HepG2 (cell line): ENCODE data around the gene COMMD7. TPM values are rescaled to one million over a fixed set of nuclear protein-coding genes. Genes with fewer than 3 reads are reported as not detected.

Experiments
- ATAC-seq: fragments of 200-7000 bp; cut with Tn5 transposase; 3 replicates; pipeline ENCODE4 v1.9.1; 2020; ENCODE audit warnings: mild to moderate bottlenecking, moderate library complexity
- BruUV-seq: library from RNA; stranded (reverse); fragments of 400-500 nt; replicated peaks from 2 replicates; lab custom pipeline; 2021; lab: Mats Ljungman, UMichigan
- CTCF ChIA-PET: fragments of 300-600 bp; formaldehyde crosslinking; extraction: SDS; loops from one replicate; lab custom pipeline; 2021; ENCODE audit warnings: low total read pairs, inconsistent platforms, low intra/inter-chr PET ratio; lab: Yijun Ruan, JAX
- POLR2A ChIA-PET: fragments of 350-600 bp; sonication (Branson Sonifier 250); formaldehyde crosslinking; loops from one replicate; lab custom pipeline; 2020; ENCODE audit warnings: antibody characterized with exemption, inconsistent platforms; lab: Yijun Ruan, JAX
- DNase-seq: peaks from one replicate; pipeline ENCODE4 v3.0.0-alpha.2; 2015; ENCODE audit warnings: low spot score
- FAIRE-seq: peaks from 3 replicates; lab custom pipeline; 2011; peaks lifted over from hg19 to GRCh38; lab: Jason Lieb, UNC
- H2AFZ ChIP-seq: one replicate; pipeline ENCODE4 v1.6.1; 2011; ENCODE audit warnings: low read length, inconsistent platforms
- H3K27ac ChIP-seq: fragments of 300-600 bp; 3 replicates; pipeline ENCODE4 v1.8.0; 2011; ENCODE audit warnings: mixed run types, mild to moderate bottlenecking, mixed read lengths, low read length, inconsistent platforms; ENCODE audit not compliant: insufficient read depth; ENCODE audit errors: extremely low read length
- H3K27me3 ChIP-seq, 2 experiments: fragments of 200-600 bp in 1 of 2; 2 replicates in 1 of 2; 3 replicates in 1 of 2; pipeline versions ENCODE4 v1.6.0 to v1.8.0; 2011; ENCODE audit warnings: low read length in 2 of 2, mild to moderate bottlenecking in 2 of 2, moderate library complexity in 2 of 2, inconsistent platforms in 1 of 2; ENCODE audit not compliant: insufficient read depth in 2 of 2, control insufficient read depth in 1 of 2
- H3K36me3 ChIP-seq, 2 experiments: fragments of 200-600 bp in 1 of 2; replicated peaks in 1 of 2; 2 replicates in 1 of 2; 3 replicates in 1 of 2; pipeline versions ENCODE4 v1.5.1 to v1.8.0; 2011; ENCODE audit warnings: low read length in 2 of 2, inconsistent platforms in 1 of 2; ENCODE audit not compliant: insufficient read depth in 2 of 2, control insufficient read depth in 1 of 2
- H3K4me1 ChIP-seq: 2 replicates; pipeline ENCODE4 v1.5.1; 2012; ENCODE audit warnings: low read length, inconsistent platforms; ENCODE audit not compliant: insufficient read depth
- H3K4me2 ChIP-seq: 2 replicates; pipeline ENCODE4 v1.6.0; 2011; ENCODE audit warnings: low read depth, low read length, inconsistent platforms
- H3K4me3 ChIP-seq, 3 experiments: fragments of 200-600 bp in 1 of 3; sonication (generic), shearing (Covaris generic) in 1 of 3; replicated peaks in 1 of 3; 2 replicates each; pipeline ENCODE4 v1.5.1; 2011 to 2016; ENCODE audit warnings: low read length in 3 of 3, inconsistent platforms in 2 of 3, low read depth in 2 of 3, mild to moderate bottlenecking in 2 of 3, control low read depth in 1 of 3, mixed read lengths in 1 of 3; ENCODE audit not compliant: insufficient read depth in 1 of 3
- H3K79me2 ChIP-seq: one replicate; pipeline ENCODE4 v1.6.1; 2011; ENCODE audit warnings: low read length, inconsistent platforms; ENCODE audit not compliant: insufficient read depth
- H3K9ac ChIP-seq: 2 replicates; pipeline ENCODE4 v1.6.0; 2011; ENCODE audit warnings: mild to moderate bottlenecking, low read depth, low read length, inconsistent platforms; ENCODE audit not compliant: insufficient read depth
- H3K9me3 ChIP-seq: 2 replicates; pipeline ENCODE4 v1.5.1; 2012; ENCODE audit warnings: mild to moderate bottlenecking, low read length
- H4K20me1 ChIP-seq: 2 replicates; pipeline ENCODE4 v1.6.0; 2011; ENCODE audit warnings: inconsistent platforms, mild to moderate bottlenecking, low read length, moderate library complexity; ENCODE audit not compliant: insufficient read depth
- ATF3 ChIP-seq: sonication (generic); formaldehyde crosslinking; IDR thresholded peaks from 2 replicates; pipeline ENCODE4 v1.4.0; 2020; ENCODE audit warnings: missing genetic modification reagents
- ATF6 ChIP-seq: sonication (generic); formaldehyde crosslinking; conservative IDR thresholded peaks from 2 replicates; pipeline ENCODE4 v1.4.0; 2020; ENCODE audit warnings: missing genetic modification reagents
- CBX2 ChIP-seq, 2 experiments: fragments of 200-600 bp in 1 of 2; sonication (generic); formaldehyde crosslinking in 1 of 2; IDR thresholded peaks; 2 replicates each; pipeline versions ENCODE4 v1.7.0 to v1.8.1; 2018 to 2022; ENCODE audit warnings: low read depth in 2 of 2, low read length in 1 of 2, mild to moderate bottlenecking in 1 of 2, missing genetic modification reagents in 1 of 2
- CREBL2 ChIP-seq: sonication (generic); formaldehyde crosslinking; IDR thresholded peaks from 2 replicates; pipeline ENCODE4 v1.8.1; 2023; ENCODE audit warnings: missing genetic modification reagents, mild to moderate bottlenecking, borderline replicate concordance
- DR1 ChIP-seq: sonication (generic); formaldehyde crosslinking; IDR thresholded peaks from 2 replicates; pipeline ENCODE4 v1.8.0; 2021; ENCODE audit warnings: mild to moderate bottlenecking, missing genetic modification reagents, inconsistent platforms
- E2F5 ChIP-seq: sonication (generic); formaldehyde crosslinking; conservative IDR thresholded peaks from 2 replicates; pipeline ENCODE4 v1.4.0; 2020; ENCODE audit warnings: missing genetic modification reagents
- KDM5B ChIP-seq: sonication (generic); formaldehyde crosslinking; IDR thresholded peaks from 2 replicates; pipeline ENCODE4 v1.4.0; 2020; ENCODE audit warnings: missing genetic modification reagents, mild to moderate bottlenecking, borderline replicate concordance
- KDM6A ChIP-seq: IDR thresholded peaks from 2 replicates; pipeline ENCODE4 v1.6.1; 2016; ENCODE audit warnings: low read depth
- PRMT3 ChIP-seq: sonication (generic); formaldehyde crosslinking; IDR thresholded peaks from 2 replicates; pipeline ENCODE4 v1.8.1; 2022; ENCODE audit warnings: low read depth, mild to moderate bottlenecking, moderate library complexity, missing genetic modification reagents, borderline replicate concordance
- RFX1 ChIP-seq: fragments of 450-650 bp; IDR thresholded peaks from 2 replicates; pipeline ENCODE4 v1.6.1; 2017
- TCF12 ChIP-seq, 2 experiments: fragments of 450-650 bp in 1 of 2; sonication (generic) in 1 of 2; formaldehyde crosslinking in 1 of 2; IDR thresholded peaks; 2 replicates each; pipeline versions ENCODE4 v1.6.1 to v1.8.0; 2017 to 2022; ENCODE audit warnings: antibody characterized with exemption in 1 of 2, mild to moderate bottlenecking in 1 of 2, missing genetic modification reagents in 1 of 2, moderate library complexity in 1 of 2
- TEF ChIP-seq: sonication (generic); formaldehyde crosslinking; IDR thresholded peaks from 2 replicates; pipeline ENCODE4 v1.5.0; 2020; ENCODE audit warnings: missing genetic modification reagents
- ZNF160 ChIP-seq: sonication (generic); formaldehyde crosslinking; IDR thresholded peaks from 2 replicates; pipeline ENCODE4 v1.8.0; 2022; ENCODE audit warnings: mild to moderate bottlenecking, inconsistent platforms, missing genetic modification reagents
- ZNF251 ChIP-seq: sonication (generic); formaldehyde crosslinking; IDR thresholded peaks from 2 replicates; pipeline ENCODE4 v1.9.0; 2021; ENCODE audit warnings: mild to moderate bottlenecking, missing genetic modification reagents
- ZNF512B ChIP-seq: sonication (generic); formaldehyde crosslinking; IDR thresholded peaks from 2 replicates; pipeline ENCODE4 v1.5.1; 2020; ENCODE audit warnings: missing genetic modification reagents, mild to moderate bottlenecking, borderline replicate concordance
- WGBS: methylation state at CpG from one replicate; pipeline ENCODE4 v1.1.6; 2017; ENCODE audit warnings: low lambda C conversion rate; 5-methylcytosine and 5-hydroxymethylcytosine counted together
- in situ Hi-C: cut with HindIII; loops from 2 replicates; pipeline ENCODE4 v1.10.0; 2017; ENCODE audit warnings: low pct_unique_long_range_greater_than_20kb; ENCODE audit not compliant: extremely low pct_ligation_motif_present
- intact Hi-C: fragments of 100-400 bp; cut with micrococcal nuclease; formaldehyde crosslinking; loops from one replicate; pipeline ENCODE4 v1.10.0; 2022; ENCODE audit not compliant: unreplicated experiment
- polyA plus RNA-seq, 8 experiments: library from polyadenylated mRNA; depleted of rRNA in 3 of 8; stranded (reverse) in 7 of 8; unstranded in 1 of 8; fragments of >200 nt; fragmentation: Illumina TruSeq in 4 of 8; extraction: Trizol in 4 of 8; gene quantifications; 2 replicates each; pipeline versions ENCODE4 v1.2.1 to v1.2.3, GENCODE V29; 2011 to 2016; ENCODE audit warnings: low read depth in 4 of 8, missing spikeins in 1 of 8, mixed read lengths in 1 of 8; ENCODE audit not compliant: insufficient read depth in 1 of 8
- total RNA-seq, 5 experiments: library from RNA; depleted of rRNA; stranded (reverse); fragments of >200 nt; fragmentation: Illumina TruSeq; extraction: Trizol; gene quantifications; 2 replicates each; pipeline ENCODE4 v1.2.3, GENCODE V29; 2016; ENCODE audit warnings: low read depth in 1 of 5

Gene COMMD7
- total and polyA plus RNA-seq, 2 of the 13 experiments (the other 11 are each of a cell fraction or from before 2014, with no cell fraction given): 42.1 to 53.3 TPM

GRCh38 chr20:32762754-32763201 lies 19.5 kb upstream of the COMMD7 start:
- Histone ChIP-seq H3K79me2 (peaks cover 7% of the 10 kb centered on the region), H3K27me3 (no peaks in the 10 kb centered on the region; a peak in 1 of 5 replicates), H3K4me3 (peak overlapping the region; percentile 75 to 95 (median 95)), H3K9me3 (no peaks in the 10 kb centered on the region), H4K20me1 (no peaks in the 10 kb centered on the region), H3K27ac (peak overlapping the region; percentile 24), H3K36me3 (no peaks in the 10 kb centered on the region), H3K4me1 (peaks cover 68% of the 10 kb centered on the region), H3K4me2 (peak overlapping the region; percentile 98), H3K9ac (peak overlapping the region; percentile 75), H2AFZ (no peak overlapping the region)
- WGBS: under 1% methylated on average over 22 of the region's 30 CpGs
- DNase-seq: no peak
- peak; percentile 11 for ATAC-seq
- ChIA-PET CTCF (interaction anchor here (0.6 to 1.8 kb wide), 2 partner anchors 16 to 89 kb away, joined by 3 to 4 read pairs; partner anchors contain the start of gene C20orf203), POLR2A (interaction anchor here (0.6 to 3.2 kb wide), 9 partner anchors 15 to 89 kb away, joined by 3 to 21 read pairs (median 6); partner anchors contain the start of genes C20orf203, COMMD7 and MAPRE1)
- FAIRE-seq: no peak
- in situ Hi-C loops: loop anchor here (25.0 kb wide), 1 partner anchor 250 kb away; no protein-coding TSS in a partner anchor
- intact Hi-C loops: loop anchor here (1.0 to 5.0 kb wide), 2 partner anchors 19 to 90 kb away; partner anchors contain the start of genes C20orf203 and COMMD7
- BruUV-seq: no TSS peak
- TF ChIP-seq KDM5B: 0 out of 2 replicates have a peak, but pooled peaks have one; percentile 55
- no peak for TF ChIP-seq ATF6 (CRISPR knock-in tag)
- 0 out of 2 replicates have a peak, but pooled peaks have one; percentile 4 for TF ChIP-seq ATF3 (CRISPR knock-in tag)
- TF ChIP-seq KDM6A: no peak
- 0 out of 2 replicates have a peak, but pooled peaks have one; percentile 6 for TF ChIP-seq ZNF160 (CRISPR knock-in tag)
- TF ChIP-seq ZNF251 (CRISPR knock-in tag): no peak
- no peak for TF ChIP-seq TEF
- TF ChIP-seq ZNF512B: 0 out of 2 replicates have a peak, but pooled peaks have one; percentile 58
- TF ChIP-seq TCF12 (IDR thresholded peaks at IDR 0.05): no peak
- TF ChIP-seq TCF12 (CRISPR knock-in tag; IDR thresholded peaks at IDR 0.05): no peak
- no peak for TF ChIP-seq CREBL2 (CRISPR knock-in tag)
- no peak for TF ChIP-seq E2F5 (CRISPR knock-in tag)
- no peak for TF ChIP-seq CBX2 (IDR thresholded peaks at IDR 0.05; ENCODE audit: low read depth, low read length)
- TF ChIP-seq CBX2 (CRISPR knock-in tag; IDR thresholded peaks at IDR 0.05; ENCODE audit: low read depth): no peak
- TF ChIP-seq PRMT3 (CRISPR knock-in tag): no peak
- TF ChIP-seq DR1 (CRISPR knock-in tag): no peak
- TF ChIP-seq RFX1: no peak
